ENCODE data around the gene CUL7. TPM values are rescaled to one million over a fixed set of nuclear protein-coding genes. Genes with fewer than 3 reads are reported as not detected.
A peak's percentile ranks its signal among the peaks of the same experiment; 100 is the strongest.

The CUL7 gene
- total RNA-seq = 10 to 100 TPM; 21.9 to 22.1 TPM

GRCh38 chr6:43053545-43054205, at the start of gene CUL7:
TSS of gene CUL7 (minus strand) at chr6:43053851. CDS start at chr6:43052788, 1,063 bp downstream.
- intact Hi-C loops (cut with micrococcal nuclease) = loop anchor here (1.0 kb wide), 5 partner anchors 39 to 152 kb away; partner anchors contain the start of genes KLHDC3, PEX6 and SRF
- CTCF ChIA-PET = interaction anchor here (0.7 to 2.9 kb wide), 5 partner anchors 10 to 125 kb away, joined by 3 to 17 read pairs (median 3); partner anchors contain the start of genes CNPY3, KLHDC3 and MEA1
- Mint-ChIP-seq H3K4me3 (peak within 1 kb of the TSS; percentile 99), H3K36me3 (ENCODE audit: low read depth) (peaks cover 33% of the 10 kb centered on the region), H3K9me3 (no peaks in the 10 kb centered on the region), H3K27ac (peak within 1 kb of the TSS; percentile 90), H3K27me3 (ENCODE audit: low read depth) (no peaks in the 10 kb centered on the region), H3K4me1 (ENCODE audit: low read depth) (peaks cover 39% of the 10 kb centered on the region)
- peak; percentile 96 for DNase-seq

- no peak overlapping the region for H3K27ac Mint-ChIP-seq
- H3K4me3 Mint-ChIP-seq = no peak overlapping the region
- H3K36me3 Mint-ChIP-seq (ENCODE audit: low read depth) = no peaks in the 10 kb centered on the region
- no peak for DNase-seq
- CTCF ChIA-PET = interaction anchor here (0.6 to 0.7 kb wide), 2 partner anchors 404 to 440 kb away, joined by 3 read pairs; no protein-coding TSS in a partner anchor
- no peaks in the 10 kb centered on the region for H3K27me3 Mint-ChIP-seq (ENCODE audit: low read depth)
- no peaks in the 10 kb centered on the region for H3K9me3 Mint-ChIP-seq
- H3K4me1 Mint-ChIP-seq (ENCODE audit: low read depth) = no peaks in the 10 kb centered on the region
- intact Hi-C loops (cut with micrococcal nuclease) = no loop called here
Measured at GRCh38 chr6:43101497-43101896, 47.8 kb upstream of the CUL7 start.

- no peak for DNase-seq
- CTCF ChIA-PET = interaction anchor here (0.6 to 1.1 kb wide), 3 partner anchors 8 to 166 kb away, joined by 3 to 4 read pairs (median 3); no protein-coding TSS in a partner anchor
- no peaks in the 10 kb centered on the region for H3K9me3 Mint-ChIP-seq
- no peaks in the 10 kb centered on the region for H3K36me3 Mint-ChIP-seq (ENCODE audit: low read depth)
- no peak overlapping the region for H3K27ac Mint-ChIP-seq
- H3K27me3 Mint-ChIP-seq (ENCODE audit: low read depth) = no peaks in the 10 kb centered on the region
- H3K4me3 Mint-ChIP-seq = no peak overlapping the region
- peaks cover 6% of the 10 kb centered on the region for H3K4me1 Mint-ChIP-seq (ENCODE audit: low read depth)
- intact Hi-C loops (cut with micrococcal nuclease) = no loop called here
Measured at GRCh38 chr6:43097502-43097901, 43.9 kb upstream of the CUL7 start.

- CTCF ChIA-PET = interaction anchor here (0.8 to 1.1 kb wide), 2 partner anchors 7 to 28 kb away, joined by 3 to 4 read pairs; no protein-coding TSS in a partner anchor
- peaks cover 6% of the 10 kb centered on the region for H3K4me1 Mint-ChIP-seq (ENCODE audit: low read depth)
- no peaks in the 10 kb centered on the region for H3K27me3 Mint-ChIP-seq (ENCODE audit: low read depth)
- H3K4me3 Mint-ChIP-seq = no peak overlapping the region
- DNase-seq = no peak
- no peaks in the 10 kb centered on the region for H3K9me3 Mint-ChIP-seq
- no peaks in the 10 kb centered on the region for H3K36me3 Mint-ChIP-seq (ENCODE audit: low read depth)
- H3K27ac Mint-ChIP-seq = no peak overlapping the region
- intact Hi-C loops (cut with micrococcal nuclease) = no loop called here
Measured at GRCh38 chr6:43097098-43097489, 43.4 kb upstream of the CUL7 start.

- intact Hi-C loops (cut with micrococcal nuclease) = no loop called here
- CTCF ChIA-PET = interaction anchor here (0.8 to 1.0 kb wide), 2 partner anchors 9 to 27 kb away, joined by 3 to 4 read pairs; no protein-coding TSS in a partner anchor
- H3K4me3 Mint-ChIP-seq = no peak overlapping the region
- peaks cover 6% of the 10 kb centered on the region for H3K4me1 Mint-ChIP-seq (ENCODE audit: low read depth)
- DNase-seq = no peak
- no peak overlapping the region for H3K27ac Mint-ChIP-seq
- H3K9me3 Mint-ChIP-seq = no peaks in the 10 kb centered on the region
- H3K36me3 Mint-ChIP-seq (ENCODE audit: low read depth) = no peaks in the 10 kb centered on the region
- H3K27me3 Mint-ChIP-seq (ENCODE audit: low read depth) = no peaks in the 10 kb centered on the region
Measured at GRCh38 chr6:43096451-43097097, 42.9 kb upstream of the CUL7 start.

- intact Hi-C loops (cut with micrococcal nuclease) = no loop called here
- Mint-ChIP-seq H3K27me3 (ENCODE audit: low read depth) (no peaks in the 10 kb centered on the region), H3K27ac (no peak overlapping the region), H3K4me3 (no peak overlapping the region), H3K36me3 (ENCODE audit: low read depth) (no peaks in the 10 kb centered on the region), H3K9me3 (no peaks in the 10 kb centered on the region), H3K4me1 (ENCODE audit: low read depth) (peaks cover 6% of the 10 kb centered on the region)
- no peak for DNase-seq
- CTCF ChIA-PET = interaction anchor here (1.0 kb wide), 1 partner anchor 9 kb away, joined by 3 read pairs; no protein-coding TSS in a partner anchor
Measured at GRCh38 chr6:43095939-43096338, 42.3 kb upstream of the CUL7 start.

- intact Hi-C loops (cut with micrococcal nuclease) = no loop called here
- Mint-ChIP-seq H3K36me3 (ENCODE audit: low read depth) (no peaks in the 10 kb centered on the region), H3K27ac (no peak overlapping the region), H3K27me3 (ENCODE audit: low read depth) (no peaks in the 10 kb centered on the region), H3K4me1 (ENCODE audit: low read depth) (peaks cover 6% of the 10 kb centered on the region), H3K4me3 (peak overlapping the region; percentile 0), H3K9me3 (no peaks in the 10 kb centered on the region)
- peak; percentile 18 for DNase-seq
- CTCF ChIA-PET = no interaction called here
Measured at GRCh38 chr6:43093436-43094289, 40.0 kb upstream of the CUL7 start.

- Mint-ChIP-seq H3K9me3 (no peaks in the 10 kb centered on the region), H3K4me3 (no peak overlapping the region), H3K4me1 (ENCODE audit: low read depth) (peaks cover 6% of the 10 kb centered on the region), H3K27me3 (ENCODE audit: low read depth) (no peaks in the 10 kb centered on the region), H3K27ac (no peak overlapping the region), H3K36me3 (ENCODE audit: low read depth) (no peaks in the 10 kb centered on the region)
- CTCF ChIA-PET = no interaction called here
- intact Hi-C loops (cut with micrococcal nuclease) = no loop called here
- DNase-seq = no peak
Measured at GRCh38 chr6:43092635-43093034, 39.0 kb upstream of the CUL7 start.

GRCh38 chr6:43091436-43091991, 37.9 kb upstream of the CUL7 start:
- Mint-ChIP-seq H3K9me3 (no peaks in the 10 kb centered on the region), H3K27ac (no peak overlapping the region), H3K36me3 (ENCODE audit: low read depth) (no peaks in the 10 kb centered on the region), H3K27me3 (ENCODE audit: low read depth) (no peaks in the 10 kb centered on the region), H3K4me3 (no peak overlapping the region), H3K4me1 (ENCODE audit: low read depth) (peaks cover 6% of the 10 kb centered on the region)
- CTCF ChIA-PET = no interaction called here
- intact Hi-C loops (cut with micrococcal nuclease) = no loop called here
- DNase-seq = no peak

- CTCF ChIA-PET = no interaction called here
- no peak for DNase-seq
- Mint-ChIP-seq H3K4me1 (ENCODE audit: low read depth) (peaks cover 10% of the 10 kb centered on the region), H3K27me3 (ENCODE audit: low read depth) (no peaks in the 10 kb centered on the region), H3K27ac (no peak overlapping the region), H3K9me3 (no peaks in the 10 kb centered on the region), H3K4me3 (no peak overlapping the region), H3K36me3 (ENCODE audit: low read depth) (no peaks in the 10 kb centered on the region)
- intact Hi-C loops (cut with micrococcal nuclease) = no loop called here
Measured at GRCh38 chr6:43091020-43091419, 37.4 kb upstream of the CUL7 start.

GRCh38 chr6:43090559-43090956, 36.9 kb upstream of the CUL7 start:
- no peaks in the 10 kb centered on the region for H3K36me3 Mint-ChIP-seq (ENCODE audit: low read depth)

More at GRCh38 chr6:43090559-43090956, 36.9 kb upstream of the CUL7 start:
- Mint-ChIP-seq H3K4me3 (no peak overlapping the region), H3K4me1 (ENCODE audit: low read depth) (peaks cover 11% of the 10 kb centered on the region), H3K9me3 (no peaks in the 10 kb centered on the region), H3K27ac (no peak overlapping the region), H3K27me3 (ENCODE audit: low read depth) (no peaks in the 10 kb centered on the region)
- intact Hi-C loops (cut with micrococcal nuclease) = no loop called here
- CTCF ChIA-PET = no interaction called here
- DNase-seq = no peak

Measured in activated naive CD4-positive, alpha-beta T cell treated with anti-CD3 and anti-CD28 coated beads for 36 hours (primary cell).